BLaER1 treated with 17β-estradiol and CSF1 and Interleukin-3, amounts not matched to agents 10 nM and 100 nM (cell line): Measurements from ENCODE around the gene PANK3.

Experiments used
- H3K27ac ChIP-seq, 11 experiments: shearing (Covaris generic); formaldehyde crosslinking; 2 replicates each; pipeline ENCODE4 v1.8.1; 2022
- H3K27me3 ChIP-seq, 11 experiments: shearing (Covaris generic); formaldehyde crosslinking; 2 replicates each; pipeline ENCODE4 v1.8.1; 2022
- H3K36me3 ChIP-seq, 11 experiments: shearing (Covaris generic); formaldehyde crosslinking; 2 replicates each; pipeline ENCODE4 v1.8.1; 2022
- H3K4me1 ChIP-seq, 10 experiments: shearing (Covaris generic); formaldehyde crosslinking; 2 replicates each; pipeline ENCODE4 v1.8.1; 2022
- H3K4me2 ChIP-seq, 11 experiments: shearing (Covaris generic); formaldehyde crosslinking; 2 replicates each; pipeline ENCODE4 v1.8.1; 2022
- H3K4me3 ChIP-seq, 10 experiments: shearing (Covaris generic); formaldehyde crosslinking; 2 replicates each; pipeline ENCODE4 v1.8.1; 2022
- H3K9ac ChIP-seq, 11 experiments: shearing (Covaris generic); formaldehyde crosslinking; 2 replicates each; pipeline ENCODE4 v1.8.1; 2022
- H3K9me3 ChIP-seq, 11 experiments: shearing (Covaris generic); formaldehyde crosslinking; replicated peaks in 1 of 11; 2 replicates each; pipeline ENCODE4 v1.8.1; 2022
- H4K20me1 ChIP-seq, 11 experiments: shearing (Covaris generic); formaldehyde crosslinking; 2 replicates each; pipeline ENCODE4 v1.8.1; 2022
- Cebpa-rat ChIP-seq, 11 experiments: shearing (Covaris generic); IDR thresholded peaks; 2 replicates each; pipeline ENCODE4 v1.8.1; 2022

Gene PANK3

DNA sequence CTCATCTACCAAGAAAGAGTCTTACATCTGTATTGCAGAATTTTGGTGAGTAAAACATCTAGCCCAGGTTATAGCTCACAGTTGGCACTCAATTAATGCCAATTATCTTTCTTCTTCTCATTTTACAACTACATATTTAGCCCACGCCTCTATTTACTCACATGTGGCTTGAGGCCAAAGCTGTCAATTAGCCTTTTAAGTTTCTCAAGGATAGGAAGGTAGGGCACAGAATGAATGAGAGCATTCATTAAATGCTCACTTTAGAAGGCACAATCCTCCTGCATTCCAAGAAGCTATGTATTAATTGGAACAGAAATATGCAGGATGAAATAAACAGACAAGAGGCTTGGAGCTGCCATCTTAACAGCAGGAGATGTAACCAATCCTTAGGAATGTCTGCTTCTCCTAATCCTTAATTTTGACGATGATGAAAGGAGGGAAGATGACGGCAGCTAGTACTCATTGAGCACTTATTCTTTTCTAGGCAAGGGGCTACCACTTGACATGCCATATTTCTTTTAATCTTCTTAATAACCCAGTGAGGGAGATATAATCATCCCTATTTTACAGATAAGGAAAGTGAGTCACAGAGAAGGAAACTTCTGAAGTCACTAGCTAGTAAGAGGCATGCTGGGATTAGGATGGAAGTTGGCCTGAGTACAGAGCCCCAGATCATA is 30.8 kb upstream of the PANK3 start:
- Histone ChIP-seq H3K27me3 (no peaks in the 10 kb centered on the region), H3K4me3 (no peak overlapping the region), H3K27ac (no peak overlapping the region), H4K20me1 (no peaks in the 10 kb centered on the region), H3K9me3 (peaks cover 0 to 6% (median 2%) of the 10 kb centered on the region in 11 experiments; a peak in 5 of 22 replicates), H3K4me1 (no peaks in the 10 kb centered on the region), H3K4me2 (no peak overlapping the region), H3K36me3 (no peaks in the 10 kb centered on the region), H3K9ac (no peak overlapping the region)
- no peak for TF ChIP-seq Cebpa-rat (IDR thresholded peaks at IDR 0.05)

DNA sequence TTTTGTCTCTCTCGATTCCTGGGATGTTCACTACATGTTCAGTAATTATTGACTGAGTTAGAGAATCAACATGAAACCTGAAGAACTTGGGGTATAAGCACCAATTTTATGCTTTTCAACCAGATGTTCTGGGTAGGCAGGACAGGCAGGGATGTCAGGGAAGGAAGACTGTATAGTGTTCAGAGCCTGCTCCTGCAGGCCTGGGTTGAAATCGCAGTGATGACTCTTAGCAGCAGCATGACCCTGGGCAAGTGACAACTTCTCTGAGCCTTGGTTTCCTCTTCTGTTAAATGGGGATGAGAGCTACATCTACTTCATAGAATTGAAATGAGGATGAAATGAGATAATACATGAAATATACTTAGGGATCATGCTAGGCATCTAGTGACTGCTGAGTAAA is 29.7 kb upstream of the PANK3 start:
- Histone ChIP-seq H3K9me3 (no peaks in the 10 kb centered on the region), H4K20me1 (no peaks in the 10 kb centered on the region), H3K4me1 (no peaks in the 10 kb centered on the region), H3K27ac (no peak overlapping the region), H3K36me3 (no peaks in the 10 kb centered on the region), H3K9ac (no peak overlapping the region), H3K4me2 (no peak overlapping the region), H3K4me3 (no peak overlapping the region), H3K27me3 (no peaks in the 10 kb centered on the region)
- TF ChIP-seq Cebpa-rat (IDR thresholded peaks at IDR 0.05): no peak

GRCh38 chr5:168608386-168608785 is 29.2 kb upstream of the PANK3 start:
- Histone ChIP-seq H3K36me3 (no peaks in the 10 kb centered on the region), H3K4me2 (no peak overlapping the region), H4K20me1 (no peaks in the 10 kb centered on the region), H3K4me1 (peaks cover 0 to 3% (median 0%) of the 10 kb centered on the region in 10 experiments; a peak in 2 of 20 replicates), H3K9ac (no peak overlapping the region), H3K27me3 (no peaks in the 10 kb centered on the region), H3K9me3 (no peaks in the 10 kb centered on the region), H3K4me3 (no peak overlapping the region), H3K27ac (no peak overlapping the region)
- no peak for TF ChIP-seq Cebpa-rat (IDR thresholded peaks at IDR 0.05)

DNA sequence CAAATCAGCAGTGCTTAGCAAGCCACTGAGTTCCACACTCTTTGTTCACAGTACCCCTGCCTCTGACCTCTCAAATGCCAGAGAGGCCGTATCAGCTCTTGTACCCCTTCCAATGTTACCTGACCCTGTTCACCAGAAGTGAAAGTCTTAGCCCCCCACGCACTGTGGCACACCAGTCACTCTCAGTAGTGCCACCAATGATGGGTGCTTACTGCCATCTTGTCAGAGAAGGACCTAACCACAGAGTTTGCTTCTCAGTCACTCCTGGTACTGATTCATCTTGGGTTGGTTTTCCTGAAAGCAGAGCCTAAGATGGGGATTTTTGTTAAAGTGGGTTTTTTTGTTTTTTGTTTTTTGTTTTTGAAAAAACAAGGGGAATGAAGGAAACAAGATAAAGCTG is 28.8 kb upstream of the PANK3 start:
- Histone ChIP-seq H3K4me1 (peaks cover 0 to 4% (median 0%) of the 10 kb centered on the region in 10 experiments; a peak in 2 of 20 replicates), H3K27ac (no peak overlapping the region), H3K9me3 (no peaks in the 10 kb centered on the region), H4K20me1 (no peaks in the 10 kb centered on the region), H3K4me3 (no peak overlapping the region), H3K27me3 (no peaks in the 10 kb centered on the region), H3K4me2 (no peak overlapping the region), H3K36me3 (no peaks in the 10 kb centered on the region), H3K9ac (no peak overlapping the region)
- TF ChIP-seq Cebpa-rat (IDR thresholded peaks at IDR 0.05): no peak

DNA sequence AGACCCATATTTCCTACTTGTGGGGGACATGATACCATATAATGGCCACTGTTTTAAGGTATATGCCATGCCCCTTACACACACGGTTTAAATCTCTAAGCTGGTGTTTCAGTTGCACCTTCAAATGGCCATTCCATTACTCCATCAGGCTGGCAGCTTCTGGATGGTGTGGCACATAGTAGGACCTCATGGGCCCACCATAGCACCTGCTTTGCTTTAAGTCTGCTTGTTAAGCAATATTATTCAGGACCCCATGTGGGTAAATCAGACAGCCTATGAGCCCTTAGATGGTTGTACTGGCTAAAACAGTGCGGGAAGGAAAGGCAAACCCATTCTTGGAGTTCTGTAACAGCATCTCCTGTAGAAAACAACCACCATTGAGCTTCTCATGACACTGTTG is 27.4 kb upstream of the PANK3 start:
- Histone ChIP-seq H3K4me3 (no peak overlapping the region), H3K27ac (no peak overlapping the region), H3K27me3 (no peaks in the 10 kb centered on the region), H3K36me3 (no peaks in the 10 kb centered on the region), H3K9me3 (no peaks in the 10 kb centered on the region), H3K4me2 (no peak overlapping the region), H4K20me1 (no peaks in the 10 kb centered on the region), H3K9ac (no peak overlapping the region), H3K4me1 (peaks cover 0 to 4% (median 0%) of the 10 kb centered on the region in 10 experiments; a peak in 2 of 20 replicates)
- no peak for TF ChIP-seq Cebpa-rat (IDR thresholded peaks at IDR 0.05)

- no peak for TF ChIP-seq Cebpa-rat (IDR thresholded peaks at IDR 0.05)
- Histone ChIP-seq H4K20me1 (no peaks in the 10 kb centered on the region), H3K4me2 (no peak overlapping the region), H3K9me3 (no peaks in the 10 kb centered on the region), H3K36me3 (no peaks in the 10 kb centered on the region), H3K9ac (no peak overlapping the region), H3K4me1 (peaks cover 0 to 4% (median 0%) of the 10 kb centered on the region in 10 experiments; a peak in 2 of 20 replicates), H3K27me3 (no peaks in the 10 kb centered on the region), H3K27ac (no peak overlapping the region), H3K4me3 (no peak overlapping the region)
These were observed 25.3 kb upstream of the PANK3 start for GRCh38 chr5:168604436-168604835.

DNA sequence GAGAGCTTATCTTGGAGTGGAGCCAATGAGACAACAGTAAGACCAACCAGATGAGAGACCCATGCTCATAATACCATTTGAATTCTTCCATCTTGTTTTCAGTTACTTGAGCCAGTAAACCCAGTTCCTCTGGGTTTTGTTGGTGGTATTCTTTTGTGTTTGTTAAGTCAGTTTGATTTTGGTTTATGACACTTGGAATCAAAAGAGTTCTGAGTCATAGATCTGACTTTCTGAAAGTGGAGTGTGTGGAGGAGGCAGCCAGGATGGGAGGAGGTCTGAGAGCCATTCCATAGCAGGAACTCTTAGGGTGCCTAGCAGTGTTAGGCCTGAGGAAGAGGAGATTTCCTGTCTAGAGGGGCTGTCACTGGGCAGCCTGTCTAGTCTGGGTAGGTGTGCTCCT is 24.6 kb upstream of the PANK3 start:
- Histone ChIP-seq H3K4me3 (no peak overlapping the region), H3K4me2 (peak overlapping the region in 2 of 11 experiments; percentile 30 to 32; a peak in 2 of 22 replicates), H3K9me3 (no peaks in the 10 kb centered on the region; a peak in 1 of 22 replicates), H4K20me1 (no peaks in the 10 kb centered on the region), H3K27ac (no peak overlapping the region), H3K4me1 (peaks cover 0 to 6% (median 0%) of the 10 kb centered on the region in 10 experiments; a peak in 3 of 20 replicates), H3K27me3 (no peaks in the 10 kb centered on the region), H3K36me3 (no peaks in the 10 kb centered on the region), H3K9ac (no peak overlapping the region)
- no peak for TF ChIP-seq Cebpa-rat (IDR thresholded peaks at IDR 0.05)

GRCh38 chr5:168602517-168602916 is 23.3 kb upstream of the PANK3 start:
- no peak overlapping the region for H3K4me2 ChIP-seq
- no peaks in the 10 kb centered on the region for H3K36me3 ChIP-seq
- H3K27ac ChIP-seq: no peak overlapping the region
- H3K27me3 ChIP-seq: no peaks in the 10 kb centered on the region
- no peak overlapping the region for H3K4me3 ChIP-seq
- H3K9me3 ChIP-seq: no peaks in the 10 kb centered on the region; a peak in 1 of 22 replicates
- H3K4me1 ChIP-seq: peaks cover 0 to 10% (median 0%) of the 10 kb centered on the region in 10 experiments; a peak in 3 of 20 replicates
- H3K9ac ChIP-seq: no peak overlapping the region
- H4K20me1 ChIP-seq: no peaks in the 10 kb centered on the region
- TF ChIP-seq Cebpa-rat (IDR thresholded peaks at IDR 0.05): no peak

DNA sequence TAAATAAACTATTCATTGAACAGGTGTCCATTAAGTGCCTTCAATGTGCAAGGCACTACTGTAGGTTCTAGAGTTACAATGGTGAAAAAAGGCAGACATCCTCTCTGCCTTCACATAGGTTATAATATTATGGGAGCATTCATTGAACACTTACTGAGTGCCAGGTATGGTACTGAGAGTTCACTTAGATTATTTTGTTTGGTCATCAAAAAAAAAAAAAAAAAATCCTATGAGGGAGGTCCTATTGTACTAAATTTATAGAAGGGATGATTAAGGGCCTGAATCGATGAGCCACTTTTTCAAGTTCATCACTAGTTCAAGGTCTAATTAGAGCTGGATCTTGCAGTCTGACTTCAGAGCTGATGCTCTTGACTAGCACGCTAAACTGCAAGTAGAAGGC is 22.8 kb upstream of the PANK3 start:
- Histone ChIP-seq H3K4me2 (no peak overlapping the region), H3K9me3 (peaks cover 0 to 2% (median 0%) of the 10 kb centered on the region in 11 experiments; a peak in 2 of 22 replicates), H3K27me3 (no peaks in the 10 kb centered on the region), H3K27ac (no peak overlapping the region), H3K4me1 (peaks cover 0 to 10% (median 0%) of the 10 kb centered on the region in 10 experiments; a peak in 3 of 20 replicates), H4K20me1 (no peaks in the 10 kb centered on the region), H3K9ac (no peak overlapping the region), H3K4me3 (no peak overlapping the region), H3K36me3 (no peaks in the 10 kb centered on the region)
- no peak for TF ChIP-seq Cebpa-rat (IDR thresholded peaks at IDR 0.05)

GRCh38 chr5:168600409-168600808 is 21.2 kb upstream of the PANK3 start:
- no peak for TF ChIP-seq Cebpa-rat (IDR thresholded peaks at IDR 0.05)
- Histone ChIP-seq H4K20me1 (no peaks in the 10 kb centered on the region), H3K9ac (no peak overlapping the region), H3K4me3 (no peak overlapping the region), H3K4me2 (no peak overlapping the region), H3K9me3 (peaks cover 0 to 5% (median 0%) of the 10 kb centered on the region in 11 experiments; a peak in 2 of 22 replicates), H3K4me1 (peaks cover 0 to 10% (median 0%) of the 10 kb centered on the region in 10 experiments; a peak in 3 of 20 replicates), H3K27ac (no peak overlapping the region), H3K27me3 (no peaks in the 10 kb centered on the region), H3K36me3 (no peaks in the 10 kb centered on the region)
